Fibroblast of peridontal ligament (primary cell): Measurements from ENCODE around the gene CHD8.
"Not testable (repeated sequence)": the region's sequence is repeated elsewhere in the genome, so short reads cannot be mapped to it uniquely, and the experiment has no call there.

Source experiments
- DNase-seq: peaks from one replicate; pipeline ENCODE4 v3.0.0-alpha.2; 2010; ENCODE audit errors: extremely low read depth

CHD8 gene, protein sequence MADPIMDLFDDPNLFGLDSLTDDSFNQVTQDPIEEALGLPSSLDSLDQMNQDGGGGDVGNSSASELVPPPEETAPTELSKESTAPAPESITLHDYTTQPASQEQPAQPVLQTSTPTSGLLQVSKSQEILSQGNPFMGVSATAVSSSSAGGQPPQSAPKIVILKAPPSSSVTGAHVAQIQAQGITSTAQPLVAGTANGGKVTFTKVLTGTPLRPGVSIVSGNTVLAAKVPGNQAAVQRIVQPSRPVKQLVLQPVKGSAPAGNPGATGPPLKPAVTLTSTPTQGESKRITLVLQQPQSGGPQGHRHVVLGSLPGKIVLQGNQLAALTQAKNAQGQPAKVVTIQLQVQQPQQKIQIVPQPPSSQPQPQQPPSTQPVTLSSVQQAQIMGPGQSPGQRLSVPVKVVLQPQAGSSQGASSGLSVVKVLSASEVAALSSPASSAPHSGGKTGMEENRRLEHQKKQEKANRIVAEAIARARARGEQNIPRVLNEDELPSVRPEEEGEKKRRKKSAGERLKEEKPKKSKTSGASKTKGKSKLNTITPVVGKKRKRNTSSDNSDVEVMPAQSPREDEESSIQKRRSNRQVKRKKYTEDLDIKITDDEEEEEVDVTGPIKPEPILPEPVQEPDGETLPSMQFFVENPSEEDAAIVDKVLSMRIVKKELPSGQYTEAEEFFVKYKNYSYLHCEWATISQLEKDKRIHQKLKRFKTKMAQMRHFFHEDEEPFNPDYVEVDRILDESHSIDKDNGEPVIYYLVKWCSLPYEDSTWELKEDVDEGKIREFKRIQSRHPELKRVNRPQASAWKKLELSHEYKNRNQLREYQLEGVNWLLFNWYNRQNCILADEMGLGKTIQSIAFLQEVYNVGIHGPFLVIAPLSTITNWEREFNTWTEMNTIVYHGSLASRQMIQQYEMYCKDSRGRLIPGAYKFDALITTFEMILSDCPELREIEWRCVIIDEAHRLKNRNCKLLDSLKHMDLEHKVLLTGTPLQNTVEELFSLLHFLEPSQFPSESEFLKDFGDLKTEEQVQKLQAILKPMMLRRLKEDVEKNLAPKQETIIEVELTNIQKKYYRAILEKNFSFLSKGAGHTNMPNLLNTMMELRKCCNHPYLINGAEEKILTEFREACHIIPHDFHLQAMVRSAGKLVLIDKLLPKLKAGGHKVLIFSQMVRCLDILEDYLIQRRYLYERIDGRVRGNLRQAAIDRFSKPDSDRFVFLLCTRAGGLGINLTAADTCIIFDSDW (N-terminal part only)

DNA sequence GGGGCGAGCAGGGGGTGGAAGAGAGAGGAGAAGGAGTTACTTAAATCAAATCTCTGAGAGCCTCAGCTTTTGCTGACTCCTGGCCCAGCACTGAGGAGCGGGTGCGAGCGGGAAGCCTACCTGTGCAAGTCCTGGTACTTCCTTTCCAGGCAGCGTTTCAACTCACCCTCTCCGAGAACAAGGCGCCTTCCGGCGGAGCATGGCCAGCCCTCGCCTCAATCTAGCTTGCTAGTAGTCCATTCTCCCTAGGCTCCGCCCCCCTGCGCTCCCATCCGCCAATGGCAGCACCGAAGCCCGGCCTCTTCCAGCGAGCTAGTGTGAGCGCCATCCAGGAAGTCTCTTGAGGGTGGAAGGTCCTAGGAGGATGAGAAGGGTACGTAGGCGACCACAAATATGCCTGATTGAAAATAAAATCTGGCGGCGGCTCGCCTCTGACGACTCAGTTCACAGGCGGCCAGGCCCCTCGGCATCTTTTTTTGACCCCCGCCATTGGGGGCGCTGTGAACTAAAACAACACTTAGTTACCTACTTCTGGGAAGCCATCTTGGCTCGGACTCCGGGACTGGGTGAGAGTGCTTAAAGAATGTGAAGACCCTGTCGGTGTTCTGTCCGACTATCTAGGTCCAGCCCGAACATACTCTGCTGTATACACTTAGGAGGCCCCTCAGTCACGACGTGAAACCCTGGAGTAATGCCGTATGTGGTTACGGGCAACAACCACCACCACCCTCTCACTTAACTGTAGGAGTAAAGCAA, at the start of gene CHD8:
TSS of gene CHD8 (minus strand) at position 212 of the 756 bp plus-strand sequence. CDS start 24,480 bp downstream, outside the sequence.
- DNase-seq: peak; percentile 100

DNA sequence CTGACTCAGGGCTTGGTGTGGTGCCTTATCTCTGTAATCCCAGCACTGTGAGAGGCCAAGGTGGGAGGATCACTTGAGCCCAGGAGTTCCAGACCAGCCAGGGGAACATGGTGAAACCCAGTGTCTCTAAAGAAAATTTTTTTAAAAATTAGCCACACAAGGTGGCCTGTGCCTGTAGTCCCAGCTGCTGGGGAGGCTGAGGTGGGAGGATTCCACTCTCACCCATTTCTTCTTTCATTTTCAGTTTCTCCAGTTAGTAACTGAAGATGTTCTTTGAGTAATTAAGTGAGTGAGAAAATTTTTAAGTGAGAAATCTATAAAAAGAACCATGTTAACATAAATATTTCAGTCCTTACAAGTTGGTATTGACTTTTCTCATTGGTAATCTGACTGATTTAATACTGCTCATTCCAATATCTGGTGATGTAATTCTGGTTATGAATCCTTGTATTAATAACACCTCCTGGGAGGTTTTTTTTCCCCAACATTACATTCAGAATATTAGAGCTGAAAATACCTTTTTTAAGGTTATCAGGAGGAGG, 49.2 kb upstream of the CHD8 start:
- DNase-seq: no peak

DNA sequence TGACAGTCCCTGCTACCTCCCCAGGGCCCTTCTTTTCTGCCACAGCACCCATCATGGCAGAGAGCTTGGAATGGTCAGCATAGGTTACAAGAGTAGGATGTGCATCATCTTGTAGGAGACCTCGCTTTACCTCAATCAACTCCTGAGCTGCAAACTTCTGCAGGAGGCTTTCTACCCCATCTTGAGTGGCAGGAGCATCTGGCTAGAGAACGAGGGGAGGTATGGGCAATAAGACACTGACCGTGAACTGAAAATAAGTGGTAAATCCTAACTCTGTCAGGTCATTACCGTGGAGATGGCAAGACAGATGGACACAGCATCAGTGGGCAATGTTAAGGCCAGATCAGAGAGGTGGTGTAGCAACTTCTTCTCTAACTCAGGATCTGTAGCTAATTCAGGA, 47.5 kb upstream of the CHD8 start:
- DNase-seq: no peak

DNA sequence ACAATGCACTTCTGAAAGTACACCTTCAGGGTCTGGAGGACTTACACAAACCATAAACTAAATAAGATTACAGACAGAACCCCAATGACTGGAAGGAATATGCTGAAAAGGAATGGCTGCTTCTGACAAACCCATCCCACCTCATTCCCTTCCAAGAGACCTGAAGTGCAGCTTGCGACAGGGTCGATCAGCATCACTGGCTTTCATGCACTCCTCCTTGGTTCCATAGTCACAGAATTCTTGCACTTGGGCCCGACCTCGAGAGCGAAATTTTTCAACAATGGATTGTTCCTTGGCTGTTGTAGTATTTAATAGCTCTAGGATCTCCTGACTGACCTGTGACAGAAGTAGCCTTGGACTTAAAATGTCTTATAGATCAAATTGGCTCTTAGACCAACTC, 45.6 kb upstream of the CHD8 start:
- no peak for DNase-seq

DNA sequence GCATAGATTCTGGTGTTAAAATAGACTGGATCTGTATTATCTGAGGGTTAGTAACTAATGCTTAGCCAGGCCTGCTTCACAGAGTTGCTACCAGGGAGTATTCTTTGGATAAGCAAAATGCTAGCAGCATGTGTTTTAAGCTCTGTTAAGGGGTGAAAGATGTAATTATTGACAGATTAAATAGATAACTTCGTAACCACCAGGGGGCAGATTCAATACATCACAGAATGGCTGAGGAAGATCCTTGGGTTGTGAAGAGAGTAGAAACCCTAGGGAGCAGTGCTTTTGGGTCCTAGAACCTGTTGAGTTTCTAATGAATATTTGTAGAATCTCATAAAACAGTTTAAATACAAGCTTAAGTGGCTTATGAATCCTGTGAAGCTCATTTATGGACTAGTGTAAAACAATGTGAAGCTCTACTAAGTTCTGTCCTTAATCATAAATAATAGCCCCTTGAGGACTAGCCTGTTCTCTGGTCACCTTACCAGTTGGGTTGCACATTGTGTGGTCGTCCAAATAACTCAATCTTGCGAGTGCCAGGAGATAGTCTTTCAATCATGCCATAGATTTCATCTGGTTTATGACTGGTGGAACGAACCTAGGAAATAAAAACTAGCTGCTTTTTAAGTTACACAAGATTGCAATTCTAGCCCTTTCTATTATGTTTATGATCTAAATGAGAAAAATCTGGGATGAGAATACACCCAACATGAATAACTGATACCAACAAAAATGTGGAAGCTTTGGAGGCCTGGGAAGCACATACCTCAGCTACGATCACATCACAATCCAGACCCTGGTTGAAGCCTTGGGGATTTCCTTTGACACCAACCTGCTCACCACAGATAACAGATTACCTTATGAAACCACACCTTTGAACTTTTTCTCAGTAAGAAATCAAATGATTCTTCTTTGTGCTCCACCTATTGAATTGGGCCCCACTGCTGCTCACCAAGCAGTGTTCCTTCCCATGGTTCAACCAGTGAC, 42.9 kb upstream of the CHD8 start:
- peak; percentile 65 for DNase-seq

DNA sequence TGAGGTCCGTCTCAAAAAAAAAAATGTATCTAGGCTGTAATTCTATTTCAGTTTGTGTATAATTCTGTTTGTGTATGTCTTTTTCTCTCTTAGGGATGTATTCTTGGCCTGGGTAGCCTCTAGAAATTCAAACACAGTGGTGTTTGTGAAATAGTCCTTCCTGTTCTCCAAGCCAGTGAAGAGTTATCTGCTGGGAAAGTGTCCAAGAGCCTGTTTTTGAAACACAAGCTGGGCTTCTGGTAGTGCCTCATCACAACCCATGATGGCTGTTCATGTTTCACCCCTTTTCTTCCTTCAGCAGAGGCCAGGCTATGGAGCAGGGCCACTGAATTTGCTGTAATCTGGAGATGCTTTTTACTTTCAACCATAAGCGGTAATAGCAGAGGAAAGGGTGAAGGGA, 40.5 kb upstream of the CHD8 start:
- DNase-seq: peak; percentile 62

DNA sequence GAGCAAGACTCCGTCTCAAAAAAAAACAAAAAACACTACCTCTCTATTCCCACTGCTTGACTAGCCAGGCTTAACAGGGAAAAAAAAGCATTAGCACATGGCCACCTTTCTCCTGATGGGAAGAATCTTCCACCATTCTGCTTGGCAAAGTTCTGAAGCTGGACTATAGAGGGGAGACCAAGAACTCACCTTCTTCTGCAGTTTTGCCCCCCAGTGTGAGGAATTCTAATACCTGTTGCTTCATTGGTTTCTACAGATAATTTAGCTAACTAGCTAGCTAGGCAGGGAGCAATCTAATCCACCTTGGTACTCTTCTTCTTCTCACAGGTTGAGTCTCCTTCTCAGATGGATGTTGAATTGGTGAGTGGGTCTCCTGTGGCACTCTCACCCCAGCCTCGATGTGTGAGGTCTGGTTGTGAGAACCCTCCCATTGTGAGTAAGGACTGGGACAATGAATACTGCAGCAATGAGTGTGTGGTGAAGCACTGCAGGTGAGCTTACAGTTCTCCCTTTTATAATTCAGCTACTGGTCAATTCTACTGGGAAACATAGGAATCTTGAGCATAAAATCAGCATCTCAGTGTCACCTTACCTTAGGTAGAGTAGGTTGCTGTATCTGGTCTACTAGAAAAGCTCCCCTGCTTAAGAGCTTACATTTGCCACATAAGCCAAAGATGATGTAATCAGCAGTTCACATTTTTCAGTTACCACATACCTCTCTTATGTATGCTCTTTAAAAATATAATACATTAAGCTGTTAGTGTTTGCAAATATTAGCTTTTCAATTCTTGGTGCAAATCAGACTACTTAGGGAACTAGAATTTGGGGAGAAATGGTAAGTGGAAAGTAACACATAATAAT, 39.2 kb upstream of the CHD8 start:
- DNase-seq: peak; percentile 52

DNA sequence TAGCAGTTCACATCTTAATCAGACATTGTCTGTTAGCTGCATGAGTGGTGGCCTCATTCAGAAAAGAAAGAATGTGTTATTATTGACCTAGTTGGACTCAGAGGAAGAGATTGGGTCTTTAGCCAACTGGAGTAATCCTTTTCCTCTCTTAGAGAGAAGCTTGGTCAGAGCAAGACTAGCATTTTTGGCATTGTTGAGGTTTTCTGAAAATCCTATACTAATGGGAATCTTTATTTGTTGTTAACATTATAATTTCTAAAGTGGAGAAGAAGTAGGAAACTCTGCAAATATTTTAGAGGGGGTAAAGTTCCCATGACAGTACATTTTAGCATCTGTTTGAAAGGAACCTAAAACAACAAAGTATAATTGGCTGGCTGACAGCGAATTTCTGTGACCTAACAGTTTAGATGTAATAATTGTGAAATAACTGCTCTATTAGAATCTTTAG, 30.7 kb upstream of the CHD8 start:
- peak; percentile 82 for DNase-seq

DNA sequence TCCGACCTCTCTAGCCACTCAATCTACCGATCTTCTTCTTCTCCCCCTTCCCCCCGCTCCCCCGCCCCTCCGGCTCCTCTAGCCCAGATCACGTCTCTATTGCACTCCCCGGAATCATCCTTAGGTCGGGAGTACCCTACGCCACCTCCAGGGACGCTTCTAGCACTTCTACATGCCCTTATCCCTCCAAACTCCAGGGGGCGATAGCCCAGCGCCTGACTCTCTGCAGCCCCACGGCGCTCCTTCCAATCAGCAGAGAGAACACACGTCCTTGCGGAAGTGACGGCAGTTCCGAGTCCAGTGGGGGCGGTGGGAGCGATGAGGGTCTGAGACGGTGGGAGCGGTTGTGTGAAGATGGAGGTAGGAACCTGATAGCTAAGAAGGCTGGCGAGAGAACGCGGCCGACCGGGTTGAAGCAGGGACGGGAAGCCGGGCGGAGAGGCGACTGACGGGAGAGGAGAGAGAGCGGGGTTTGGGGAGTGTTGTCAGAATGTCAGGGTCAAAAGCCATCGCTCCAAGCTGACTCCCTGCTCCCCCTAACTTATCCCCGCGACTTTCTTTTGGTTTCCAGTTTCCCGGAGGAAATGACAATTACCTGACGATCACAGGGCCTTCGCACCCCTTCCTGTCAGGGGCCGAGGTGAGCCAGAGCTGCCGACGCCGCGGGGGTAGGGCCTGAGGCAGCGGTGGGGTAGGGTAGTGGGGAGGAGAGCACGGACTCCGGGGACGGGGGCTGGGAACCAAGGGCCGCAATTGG, 21.2 kb upstream of the CHD8 start, which contains the start of the genes RAB2B and TOX4:
TSS of gene RAB2B (minus strand) at position 35 of the 757 bp plus-strand sequence. CDS start 87 bp downstream, outside the sequence.
TSS of gene TOX4 (plus strand) at position 271 of the 757 bp plus-strand sequence. CDS start at position 355, 84 bp downstream.
- peak; percentile 99 for DNase-seq

DNA sequence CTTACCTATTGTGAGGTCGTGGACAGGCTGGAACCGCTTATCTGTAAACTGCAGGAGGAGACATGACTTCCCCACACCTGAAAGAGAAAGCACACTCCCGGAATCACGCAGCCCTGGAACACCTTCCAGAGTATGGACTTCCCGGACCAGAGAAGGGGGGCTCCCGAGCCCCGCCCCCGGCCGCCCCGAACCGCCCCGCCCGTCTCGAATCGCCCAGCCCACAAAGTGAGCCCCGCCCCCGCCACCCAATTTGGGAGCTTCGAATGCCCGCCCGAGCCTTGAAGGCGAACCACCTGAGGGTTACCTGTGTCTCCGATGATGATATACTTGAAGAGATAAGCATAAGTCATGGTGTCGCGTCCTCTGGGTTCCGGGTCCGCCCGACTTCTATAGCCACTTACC, 20.6 kb upstream of the CHD8 start:
- no peak for DNase-seq

DNA sequence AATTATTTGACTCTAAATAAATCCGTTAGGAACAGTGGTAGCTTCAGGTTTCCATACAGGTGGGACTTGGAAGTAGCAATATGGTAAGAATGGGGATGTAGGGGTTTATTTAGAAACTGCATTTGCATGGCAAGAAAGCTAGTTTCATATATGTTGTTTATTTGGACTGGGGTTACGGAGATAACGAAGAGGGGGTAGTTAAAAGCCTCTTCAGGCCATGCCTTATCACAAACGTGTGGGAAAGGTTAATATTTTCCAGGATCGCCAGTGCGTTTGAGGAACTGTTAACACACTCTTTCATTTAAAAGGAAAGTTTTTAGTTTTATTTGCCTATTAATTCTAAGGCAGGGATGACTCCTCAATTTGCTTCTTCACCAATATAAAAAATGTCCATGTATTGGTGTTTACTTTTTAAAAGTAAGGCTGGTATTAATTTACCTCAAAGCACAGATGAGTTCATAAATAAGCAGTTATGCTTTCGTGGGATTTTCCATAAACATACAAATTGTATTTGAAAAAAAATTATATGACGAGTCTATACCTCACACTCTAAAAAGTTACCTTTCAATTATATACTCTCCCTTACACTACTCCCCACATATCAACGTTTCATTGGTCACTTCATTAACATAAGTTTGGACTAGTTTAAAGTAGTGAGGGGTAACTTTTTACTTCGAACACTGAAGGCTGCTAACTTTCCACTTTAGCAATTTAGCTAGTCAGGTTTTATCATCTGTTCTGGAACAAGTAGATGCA, 20.0 kb upstream of the CHD8 start:
- peak; percentile 15 for DNase-seq

DNA sequence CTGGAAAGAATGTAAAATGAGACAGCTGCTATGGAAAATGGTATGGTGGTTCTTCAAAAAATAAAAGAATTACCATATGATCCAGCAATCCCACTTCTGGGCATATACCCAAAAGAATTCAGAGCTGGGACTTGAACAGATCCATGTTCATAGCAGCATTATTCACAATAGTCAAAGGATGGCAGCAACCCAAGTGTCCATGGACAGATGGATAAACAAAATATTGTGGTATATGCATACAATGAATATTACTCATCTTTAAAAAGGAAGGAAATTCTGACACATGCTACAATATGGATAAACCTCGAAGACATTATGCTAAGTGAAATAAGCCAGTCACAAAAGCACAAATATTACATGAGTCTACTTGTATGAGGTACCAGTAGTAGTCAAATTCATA, 11.7 kb upstream of the CHD8 start:
- DNase-seq: peak; percentile 99

DNA sequence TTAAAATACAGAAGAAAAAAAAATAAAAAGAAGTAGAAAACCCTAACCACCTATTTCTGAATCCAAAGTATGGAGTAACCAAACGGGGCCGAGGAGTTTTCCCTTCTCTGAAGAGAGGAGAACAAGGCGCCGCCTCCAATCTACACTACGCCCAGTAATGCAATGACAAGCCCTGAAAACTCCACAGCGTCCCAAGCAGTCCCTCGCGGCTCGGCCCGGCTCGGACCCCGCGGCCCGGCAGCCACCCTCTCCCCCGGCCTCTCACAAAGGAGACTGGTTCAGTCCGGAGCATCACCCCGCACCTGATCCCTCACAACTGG, 371 bp downstream of the CHD8 start:
- DNase-seq: peak; percentile 23

DNA sequence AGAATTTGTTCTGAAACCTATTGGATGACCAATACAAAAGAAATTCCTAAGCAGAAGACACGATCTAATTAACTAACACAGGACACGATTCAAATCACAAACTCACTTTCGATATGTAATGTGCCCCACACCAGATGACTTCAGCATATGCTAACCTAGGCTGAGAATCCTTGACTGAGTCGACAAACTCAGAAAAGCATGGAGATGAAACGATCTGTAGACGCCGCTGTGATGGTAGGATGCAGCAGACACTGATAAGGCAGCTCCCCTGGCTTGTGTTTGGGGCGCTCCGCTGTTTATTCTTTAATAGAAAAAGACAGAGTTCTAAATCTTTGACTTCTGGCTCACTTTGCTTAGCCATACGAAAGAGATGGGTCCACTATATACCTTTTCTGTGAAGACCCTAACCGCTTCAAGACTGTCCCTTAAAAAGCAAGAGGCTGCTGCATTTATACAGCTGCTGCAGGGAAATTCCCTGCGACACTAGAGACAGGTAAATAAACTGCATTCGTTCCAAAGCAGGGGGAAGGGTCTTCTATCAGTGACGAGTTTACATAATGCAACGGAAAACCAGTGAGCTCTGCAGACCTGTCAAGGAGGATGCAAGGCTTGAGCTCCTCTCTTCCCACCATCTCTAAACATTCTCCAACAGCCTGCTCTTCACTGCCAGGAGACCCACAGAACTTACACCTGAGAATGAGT, 929 bp downstream of the CHD8 start:
- DNase-seq: peak; percentile 19

DNA sequence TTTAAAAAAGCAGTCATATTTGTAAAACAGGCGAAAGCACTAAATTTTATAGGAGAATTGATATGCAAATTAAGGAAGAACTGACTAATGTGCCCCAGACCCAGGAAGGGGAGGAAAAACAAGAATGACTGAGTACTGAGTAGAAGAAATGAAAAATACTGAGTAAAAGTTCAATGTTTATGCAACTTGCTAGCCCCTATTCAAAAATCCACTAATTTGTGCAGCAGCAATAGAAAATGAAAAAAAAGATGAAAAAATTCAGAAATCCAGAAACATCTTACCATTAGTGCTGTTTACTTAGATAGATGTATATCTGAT, 6.1 kb downstream of the CHD8 start:
- no peak for DNase-seq

DNA sequence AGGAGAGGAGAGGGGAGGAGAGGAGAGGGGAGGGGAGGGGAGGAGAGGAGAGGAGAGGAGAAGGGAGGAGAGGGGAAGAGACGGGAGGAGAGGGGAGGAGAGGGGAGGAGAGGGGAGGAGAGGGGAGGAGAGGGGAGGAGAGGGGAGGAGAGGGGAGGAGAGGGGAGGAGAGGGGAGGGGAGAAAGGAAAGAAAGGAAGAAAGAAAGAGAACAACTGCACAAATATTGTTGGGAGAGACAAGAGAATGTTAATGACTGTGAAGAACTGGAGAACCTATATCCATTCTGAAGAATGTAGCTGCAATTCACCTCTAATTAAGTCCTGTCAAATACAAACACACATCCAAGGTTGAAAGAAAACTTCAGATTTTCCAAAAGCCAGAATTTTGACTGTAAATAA, 13.3 kb downstream of the CHD8 start:
- DNase-seq: not testable (repeated sequence)

DNA sequence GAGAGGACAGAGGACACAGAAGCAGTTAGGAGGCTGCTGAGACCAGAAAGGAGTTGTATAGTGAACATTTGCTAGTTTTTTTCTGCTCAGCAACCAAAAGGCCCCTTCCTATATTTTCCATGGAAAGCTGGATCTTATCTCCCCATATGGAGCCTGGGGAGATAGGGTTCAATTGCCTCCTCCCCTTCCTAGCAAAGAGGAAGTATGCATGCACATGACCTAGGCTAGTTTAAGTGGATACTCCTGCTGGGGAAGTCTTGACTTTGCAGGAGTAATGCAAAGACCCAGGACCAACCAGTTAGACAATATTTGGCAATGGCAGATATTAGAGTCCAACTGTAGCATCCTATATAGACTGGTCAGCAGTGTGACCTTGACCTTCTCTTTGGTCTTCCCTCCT, 15.1 kb downstream of the CHD8 start:
- no peak for DNase-seq
